Natural killer cell (primary cell): ENCODE data around the gene HELZ. TPM values are rescaled to one million over a fixed set of nuclear protein-coding genes. Genes with fewer than 3 reads are reported as not detected.

Experiments
- ATAC-seq, 3 donors: fragments of 150-1000 bp in 2 of 3; fragments of 200-7000 bp in 1 of 3; cut with Tn5 transposase; 1 replicate in 1 of 3; 2 replicates in 2 of 3; pipeline ENCODE4 v1.10.0; 2021; ENCODE audit warnings: mild to moderate bottlenecking in 2 of 3, moderate library complexity in 2 of 3
- DNase-seq, 2 donors: peaks; one replicate each; pipeline versions ENCODE4 v3.0.0 to v3.0.0-alpha.2; 2013 to 2021; ENCODE audit warnings: mixed read lengths in 1 of 2
- H3K27ac ChIP-seq: one replicate; pipeline ENCODE4 v1.5.1; 2013; ENCODE audit warnings: mild to moderate bottlenecking, low read length
- H3K27me3 ChIP-seq: one replicate; pipeline ENCODE4 v1.6.1; 2013; ENCODE audit warnings: low read length; ENCODE audit not compliant: control insufficient read depth, insufficient read depth
- H3K36me3 ChIP-seq: one replicate; pipeline ENCODE4 v1.6.1; 2013; ENCODE audit warnings: low read length; ENCODE audit not compliant: control insufficient read depth, insufficient read depth
- H3K4me1 ChIP-seq: one replicate; pipeline ENCODE4 v1.6.1; 2013; ENCODE audit warnings: low read length; ENCODE audit not compliant: control insufficient read depth, insufficient read depth
- H3K4me3 ChIP-seq: one replicate; pipeline ENCODE4 v1.5.1; 2013; ENCODE audit warnings: low read length
- H3K9me3 ChIP-seq: one replicate; pipeline ENCODE4 v1.6.1; 2013; ENCODE audit warnings: low read length; ENCODE audit not compliant: control insufficient read depth, insufficient read depth
- H3K27ac Mint-ChIP-seq, 2 donors: one replicate each; pipeline ENCODE4 v1.8.0; 2022; ENCODE audit warnings: mild to moderate bottlenecking in 2 of 2, mixed read lengths in 2 of 2, moderate library complexity in 1 of 2
- H3K27me3 Mint-ChIP-seq, 2 donors: one replicate each; pipeline ENCODE4 v1.8.0; 2022; ENCODE audit warnings: low read depth in 2 of 2, mixed read lengths in 2 of 2
- H3K36me3 Mint-ChIP-seq: one replicate; pipeline ENCODE4 v1.8.0; 2022; ENCODE audit warnings: mixed read lengths
- H3K4me1 Mint-ChIP-seq, 2 donors: one replicate each; pipeline ENCODE4 v1.8.0; 2022; ENCODE audit warnings: mixed read lengths in 2 of 2
- H3K4me3 Mint-ChIP-seq: one replicate; pipeline ENCODE4 v1.8.0; 2022; ENCODE audit warnings: mild to moderate bottlenecking, moderate library complexity, mixed read lengths
- H3K9me3 Mint-ChIP-seq, 2 donors: one replicate each; pipeline ENCODE4 v1.8.0; 2022; ENCODE audit warnings: mixed read lengths in 2 of 2
- WGBS: methylation state at CpG from one replicate; pipeline ENCODE4 v1.1.7; 2013; ENCODE audit warnings: missing lambda C conversion rate; ENCODE audit not compliant: insufficient coverage; 5-methylcytosine and 5-hydroxymethylcytosine counted together
- intact Hi-C: fragments of 100-400 bp; cut with micrococcal nuclease; formaldehyde crosslinking; loops from one replicate; pipeline ENCODE4 v1.14.2; 2022
- total RNA-seq, 4 donors: library from RNA; stranded (reverse); fragments of 120-200 nt in 1 of 4; gene quantifications; one replicate each; pipeline versions ENCODE4 v1.2.3 to v1.2.4, GENCODE V29; 2013 to 2022
- TF ChIP-seq, protein P1 (sequence below): fragments of 200-600 bp; IDR thresholded peaks from one replicate; pipeline ENCODE4 v1.8.0; 2022; ENCODE audit warnings: antibody characterized with exemption

HELZ gene
- total RNA-seq, 3 donors from 2014 or later (not counting 1 experiment from before 2014, with no cell fraction given) = 274 to 355 (median 292) TPM

DNA sequence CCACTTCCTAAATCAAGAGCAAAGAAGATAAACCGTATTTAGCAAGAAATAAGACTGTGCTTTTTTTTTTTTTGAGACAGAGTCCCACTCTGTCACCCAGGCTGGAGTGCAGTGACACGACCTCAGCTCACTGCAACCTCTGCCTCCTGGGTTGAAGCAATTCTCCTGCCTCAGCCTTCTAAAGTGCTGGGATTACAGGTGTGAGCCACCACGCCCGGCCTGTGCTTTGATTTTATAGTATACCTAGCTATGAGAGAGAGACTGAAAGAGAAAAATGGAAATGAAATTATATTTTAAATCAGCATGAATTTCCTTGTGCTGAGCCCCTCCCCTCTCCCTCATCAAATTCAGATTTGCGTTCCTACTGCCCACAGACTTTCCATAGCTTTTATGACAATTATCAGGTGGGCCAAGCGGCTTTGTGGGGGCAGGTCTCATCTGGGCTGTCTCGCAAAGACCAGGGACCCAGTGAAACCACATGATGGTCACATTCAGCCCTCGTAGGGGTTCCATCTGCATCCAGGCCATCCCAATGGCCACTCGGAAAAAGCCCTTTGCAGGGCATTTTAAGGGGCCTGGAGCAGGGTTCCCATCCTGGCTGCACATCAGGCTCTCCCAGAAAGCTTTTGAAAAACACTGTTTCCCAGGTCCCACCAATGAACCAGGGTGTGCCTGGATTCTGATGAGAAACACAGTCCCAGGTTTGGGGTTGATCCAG lies 192.1 kb downstream of the HELZ start:
- Histone ChIP-seq H3K36me3 (no peaks in the 10 kb centered on the region), H3K27ac (no peak overlapping the region), H3K4me1 (no peaks in the 10 kb centered on the region), H3K9me3 (peaks cover 20% of the 10 kb centered on the region), H3K4me3 (no peak overlapping the region), H3K27me3 (no peaks in the 10 kb centered on the region)
- Mint-ChIP-seq H3K4me1 (no peaks in the 10 kb centered on the region), H3K9me3 (peaks cover 2 to 9% of the 10 kb centered on the region in 2 donors), H3K27ac (no peak overlapping the region), H3K27me3 (no peaks in the 10 kb centered on the region), H3K4me3 (no peak overlapping the region), H3K36me3 (peaks cover 12% of the 10 kb centered on the region)
- DNase-seq = no peak
- intact Hi-C loops = no loop called here
- WGBS = 93% methylated on average over 9 of the region's 9 CpGs
- ATAC-seq = no peak
- TF ChIP-seq, protein P1, sequence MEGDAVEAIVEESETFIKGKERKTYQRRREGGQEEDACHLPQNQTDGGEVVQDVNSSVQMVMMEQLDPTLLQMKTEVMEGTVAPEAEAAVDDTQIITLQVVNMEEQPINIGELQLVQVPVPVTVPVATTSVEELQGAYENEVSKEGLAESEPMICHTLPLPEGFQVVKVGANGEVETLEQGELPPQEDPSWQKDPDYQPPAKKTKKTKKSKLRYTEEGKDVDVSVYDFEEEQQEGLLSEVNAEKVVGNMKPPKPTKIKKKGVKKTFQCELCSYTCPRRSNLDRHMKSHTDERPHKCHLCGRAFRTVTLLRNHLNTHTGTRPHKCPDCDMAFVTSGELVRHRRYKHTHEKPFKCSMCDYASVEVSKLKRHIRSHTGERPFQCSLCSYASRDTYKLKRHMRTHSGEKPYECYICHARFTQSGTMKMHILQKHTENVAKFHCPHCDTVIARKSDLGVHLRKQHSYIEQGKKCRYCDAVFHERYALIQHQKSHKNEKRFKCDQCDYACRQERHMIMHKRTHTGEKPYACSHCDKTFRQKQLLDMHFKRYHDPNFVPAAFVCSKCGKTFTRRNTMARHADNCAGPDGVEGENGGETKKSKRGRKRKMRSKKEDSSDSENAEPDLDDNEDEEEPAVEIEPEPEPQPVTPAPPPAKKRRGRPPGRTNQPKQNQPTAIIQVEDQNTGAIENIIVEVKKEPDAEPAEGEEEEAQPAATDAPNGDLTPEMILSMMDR = no peak

DNA sequence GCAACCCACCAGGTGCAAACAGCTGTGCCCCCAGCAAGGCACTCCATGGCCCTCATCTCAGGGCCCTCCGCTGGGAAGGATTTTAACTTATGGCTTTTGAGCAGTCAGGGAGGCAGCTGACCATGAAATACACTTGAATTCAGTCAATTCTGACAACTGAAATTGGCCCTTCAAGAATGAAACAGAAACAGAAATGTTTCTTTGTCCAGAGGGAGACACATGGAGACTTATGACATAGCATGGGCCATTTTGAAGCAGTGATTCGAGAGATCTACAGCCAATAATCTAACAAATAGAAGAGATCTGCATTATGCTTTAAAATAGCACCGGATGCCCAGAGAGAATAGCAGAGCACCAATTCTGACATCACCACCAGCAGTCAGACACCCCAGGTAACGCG lies 193.2 kb downstream of the HELZ start:
- WGBS = 92% methylated on average over 4 of the region's 5 CpGs
- Mint-ChIP-seq H3K9me3 (peaks cover 2 to 9% of the 10 kb centered on the region in 2 donors), H3K4me1 (no peaks in the 10 kb centered on the region), H3K27me3 (no peaks in the 10 kb centered on the region), H3K27ac (no peak overlapping the region), H3K36me3 (peaks cover 18% of the 10 kb centered on the region), H3K4me3 (no peak overlapping the region)
- H3K4me3 ChIP-seq = no peak overlapping the region
- TF ChIP-seq, protein P1 = no peak
- no peaks in the 10 kb centered on the region for H3K27me3 ChIP-seq
- DNase-seq = no peak
- no peak for ATAC-seq
- no peaks in the 10 kb centered on the region for H3K4me1 ChIP-seq
- no peak overlapping the region for H3K27ac ChIP-seq
- no peaks in the 10 kb centered on the region for H3K36me3 ChIP-seq
- intact Hi-C loops = no loop called here
- H3K9me3 ChIP-seq = peaks cover 22% of the 10 kb centered on the region

DNA sequence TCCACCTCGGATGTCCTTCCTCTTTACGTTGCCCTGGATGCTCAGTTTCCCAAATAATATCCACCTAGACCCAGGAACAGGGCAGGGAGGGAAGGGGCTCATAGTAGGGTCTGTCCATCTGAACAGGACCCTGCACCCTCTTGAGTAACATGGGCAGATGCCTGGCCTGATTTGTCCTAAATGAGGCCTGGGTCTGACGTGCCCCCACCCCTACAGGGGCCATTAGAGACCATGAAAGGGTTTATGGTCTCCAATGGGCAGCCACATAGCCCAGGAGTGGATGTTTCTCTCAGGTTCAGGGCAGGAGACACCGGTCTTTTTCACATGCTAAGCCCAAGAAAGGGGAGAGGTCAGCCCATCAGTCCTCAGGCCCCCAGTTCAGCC lies 193.8 kb downstream of the HELZ start:
- intact Hi-C loops = no loop called here
- H3K27ac Mint-ChIP-seq = no peak overlapping the region

More for the DNA sequence above, 193.8 kb downstream of the HELZ start:
- Histone ChIP-seq H3K4me1 (no peaks in the 10 kb centered on the region), H3K27me3 (no peaks in the 10 kb centered on the region), H3K9me3 (peaks cover 22% of the 10 kb centered on the region), H3K27ac (no peak overlapping the region), H3K36me3 (no peaks in the 10 kb centered on the region), H3K4me3 (no peak overlapping the region)
- Mint-ChIP-seq H3K36me3 (peaks cover 18% of the 10 kb centered on the region), H3K9me3 (peaks cover 2 to 9% of the 10 kb centered on the region in 2 donors), H3K4me3 (no peak overlapping the region), H3K27me3 (no peaks in the 10 kb centered on the region), H3K4me1 (no peaks in the 10 kb centered on the region)
- 52% methylated on average over 2 of the region's 4 CpGs for WGBS
- TF ChIP-seq, protein P1 = no peak
- no peak for ATAC-seq
- no peak for DNase-seq
